Activated CD4-positive, alpha-beta T cell treated with anti-CD3 and anti-CD28 coated beads, Interleukin-10, Interleukin-2, amounts not matched to agents 100 ng/mL and 50 ng/mL, durations not matched to agents 16 hours and 8 hours (primary cell): ENCODE results near the gene ZNF778.

Source experiments
- DNase-seq: peaks from one replicate; pipeline ENCODE4 v3.0.0-alpha.2; 2020

The ZNF778 gene

GRCh38 chr16:89278441-89279240 is 61.1 kb downstream of the ZNF778 start:
- DNase-seq: no peak

- DNase-seq: no peak
These were observed 62.4 kb downstream of the ZNF778 start for GRCh38 chr16:89279666-89280481.

- no peak for DNase-seq
These were observed 63.2 kb downstream of the ZNF778 start for GRCh38 chr16:89280546-89281188.

- DNase-seq: no peak
These were observed 63.7 kb downstream of the ZNF778 start for GRCh38 chr16:89281189-89281577.

- no peak for DNase-seq
These were observed 64.3 kb downstream of the ZNF778 start for GRCh38 chr16:89281829-89282228.

- DNase-seq: no peak
These were observed 65.0 kb downstream of the ZNF778 start for GRCh38 chr16:89282523-89282922.

- DNase-seq: no peak
These were observed 65.9 kb downstream of the ZNF778 start for GRCh38 chr16:89283449-89283848.

GRCh38 chr16:89285381-89285780 is 67.9 kb downstream of the ZNF778 start:
- DNase-seq: no peak

GRCh38 chr16:89286096-89286495 is 68.6 kb downstream of the ZNF778 start:
- no peak for DNase-seq
